Measurements from ENCODE around the gene TMC5. TPM values are rescaled to one million over a fixed set of nuclear protein-coding genes. Genes with fewer than 3 reads are reported as not detected.

The TMC5 gene
- total and polyA plus RNA-seq, 2 of the 13 experiments (the other 11 are each of a cell fraction or from before 2014, with no cell fraction given), result 0.09 to 0.41 TPM

DNA sequence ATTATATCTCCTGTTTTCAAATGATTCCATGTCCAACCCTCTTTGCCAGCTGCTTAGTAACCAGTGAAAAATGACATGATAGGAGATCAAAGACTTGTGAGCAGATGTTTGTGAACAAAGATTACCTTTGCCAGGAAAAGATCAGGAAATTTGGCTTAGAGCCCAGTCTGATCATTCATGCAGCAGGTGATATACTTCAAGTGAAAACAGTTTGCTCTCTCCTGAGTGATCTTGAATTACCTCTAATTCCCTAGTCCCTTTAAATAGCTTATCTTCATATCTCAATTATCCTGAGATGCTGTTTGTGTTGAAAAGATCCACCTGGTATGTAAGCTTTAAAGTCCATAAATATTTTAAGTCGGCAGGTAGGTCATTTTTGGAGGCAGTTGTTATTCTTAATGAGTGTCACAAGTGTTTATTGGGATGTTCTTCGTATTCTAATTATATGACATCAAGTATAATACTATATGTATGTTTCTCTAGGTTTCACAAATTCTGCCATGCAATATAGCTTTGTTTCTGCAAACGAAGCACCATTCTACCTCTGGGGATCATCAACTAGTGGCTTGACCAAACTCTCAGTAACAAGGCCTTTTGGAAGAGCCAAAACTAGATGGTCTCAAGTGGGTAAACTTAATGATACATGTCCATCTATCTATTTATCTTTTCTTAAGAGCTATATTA lies 124.6 kb downstream of the TMC5 start (continued):
- TF ChIP-seq ZNF607 (CRISPR knock-in tag; IDR thresholded peaks at IDR 0.05; ENCODE audit: borderline replicate concordance) (peak; percentile 79; the same call in 1 of the 2 replicates), BCL6 (CRISPR knock-in tag; IDR thresholded peaks at IDR 0.05) (peak; percentile 90), ASH2L (IDR thresholded peaks at IDR 0.05; ENCODE audit: insufficient read length, low read depth, low read length) (peak; percentile 44), ZNF234 (CRISPR knock-in tag; conservative IDR thresholded peaks at IDR 0.05) (no peak), ATF2 (CRISPR knock-in tag; IDR thresholded peaks at IDR 0.05) (peak; percentile 90), ZNF121 (CRISPR knock-in tag; IDR thresholded peaks at IDR 0.05) (no peak), GTF2F1 (IDR thresholded peaks at IDR 0.05; ENCODE audit: low read length) (no peak), TRIM24 (CRISPR knock-in tag; IDR thresholded peaks at IDR 0.05) (no peak), PCBP2 (optimal IDR thresholded peaks at IDR 0.05; ENCODE audit: low read depth, low read length, poor library complexity, severe bottlenecking) (no peak), FOXK2 (IDR thresholded peaks at IDR 0.05) (no peak), HOMEZ (CRISPR knock-in tag; IDR thresholded peaks at IDR 0.05; ENCODE audit: low read depth) (peak; percentile 95), THAP11 (CRISPR knock-in tag; IDR thresholded peaks at IDR 0.05) (peak; percentile 84), KAT7 (CRISPR knock-in tag; IDR thresholded peaks at IDR 0.05; ENCODE audit: borderline replicate concordance) (peak; percentile 86; the same call in 1 of the 2 replicates), ZNF451 (CRISPR knock-in tag; IDR thresholded peaks at IDR 0.05) (no peak), ZNF670 (CRISPR knock-in tag; IDR thresholded peaks at IDR 0.05; ENCODE audit: borderline replicate concordance) (peak; percentile 81), KDM1A (CRISPR knock-in tag; IDR thresholded peaks at IDR 0.05) (peak; percentile 47; the same call in 1 of the 2 replicates), ZNF850 (CRISPR knock-in tag; conservative IDR thresholded peaks at IDR 0.05) (0 out of 2 replicates have a peak, but pooled peaks have one; percentile 59), DNMT1 (CRISPR knock-in tag; IDR thresholded peaks at IDR 0.05) (no peak), ZBTB38 (CRISPR knock-in tag; IDR thresholded peaks at IDR 0.05) (no peak), JARID2 (CRISPR knock-in tag; IDR thresholded peaks at IDR 0.05; ENCODE audit: insufficient replicate concordance) (no peak), RNF2 (conservative IDR thresholded peaks at IDR 0.05; ENCODE audit: low read depth) (no peak), TOE1 (CRISPR knock-in tag; IDR thresholded peaks at IDR 0.05) (peak; percentile 97), SOX5 (CRISPR knock-in tag; IDR thresholded peaks at IDR 0.05; ENCODE audit: borderline replicate concordance) (peak; percentile 95), NFRKB (IDR thresholded peaks at IDR 0.05) (no peak)
- TF ChIP-seq, protein P1, sequence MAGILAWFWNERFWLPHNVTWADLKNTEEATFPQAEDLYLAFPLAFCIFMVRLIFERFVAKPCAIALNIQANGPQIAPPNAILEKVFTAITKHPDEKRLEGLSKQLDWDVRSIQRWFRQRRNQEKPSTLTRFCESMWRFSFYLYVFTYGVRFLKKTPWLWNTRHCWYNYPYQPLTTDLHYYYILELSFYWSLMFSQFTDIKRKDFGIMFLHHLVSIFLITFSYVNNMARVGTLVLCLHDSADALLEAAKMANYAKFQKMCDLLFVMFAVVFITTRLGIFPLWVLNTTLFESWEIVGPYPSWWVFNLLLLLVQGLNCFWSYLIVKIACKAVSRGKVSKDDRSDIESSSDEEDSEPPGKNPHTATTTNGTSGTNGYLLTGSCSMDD (CRISPR knock-in tag; IDR thresholded peaks at IDR 0.05), result no peak
- TF ChIP-seq, protein P2, sequence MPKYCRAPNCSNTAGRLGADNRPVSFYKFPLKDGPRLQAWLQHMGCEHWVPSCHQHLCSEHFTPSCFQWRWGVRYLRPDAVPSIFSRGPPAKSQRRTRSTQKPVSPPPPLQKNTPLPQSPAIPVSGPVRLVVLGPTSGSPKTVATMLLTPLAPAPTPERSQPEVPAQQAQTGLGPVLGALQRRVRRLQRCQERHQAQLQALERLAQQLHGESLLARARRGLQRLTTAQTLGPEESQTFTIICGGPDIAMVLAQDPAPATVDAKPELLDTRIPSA (CRISPR knock-in tag; IDR thresholded peaks at IDR 0.05; ENCODE audit: borderline replicate concordance), result no peak
